IMR-90 (cell line): ENCODE results near the gene ASTN2. TPM values are rescaled to one million over a fixed set of nuclear protein-coding genes. Genes with fewer than 3 reads are reported as not detected.
"Not testable (repeated sequence)": the region's sequence is repeated elsewhere in the genome, so short reads cannot be mapped to it uniquely, and the experiment has no call there.

ENCODE experiments used
- ATAC-seq: fragments of 200-7000 bp; cut with Tn5 transposase; 2 replicates; pipeline ENCODE4 v1.9.1; 2020; ENCODE audit warnings: low read depth, mild to moderate bottlenecking, moderate library complexity
- BruUV-seq: library from RNA; stranded (reverse); fragments of 400-500 nt; replicated peaks from 2 replicates; lab custom pipeline; 2021; lab: Mats Ljungman, UMichigan
- CTCF ChIA-PET: fragments of 300-600 bp; formaldehyde crosslinking; extraction: SDS; loops from one replicate; lab custom pipeline; 2021; ENCODE audit warnings: antibody characterized with exemption; lab: Yijun Ruan, JAX
- POLR2A ChIA-PET: fragments of 300-600 bp; sonication (Branson Sonifier 250); formaldehyde crosslinking; loops from one replicate; lab custom pipeline; 2022; ENCODE audit warnings: antibody characterized with exemption; ENCODE audit not compliant: unreplicated experiment; lab: Charles Lee
- DNase-seq: peaks from one replicate; pipeline ENCODE4 v3.0.0; 2013
- H2AFZ ChIP-seq: replicated peaks from 2 replicates; pipeline ENCODE3; 2013; ENCODE audit warnings: low read length, mild to moderate bottlenecking; ENCODE audit not compliant: poor library complexity
- H2AK5ac ChIP-seq: 2 replicates; pipeline ENCODE4 v1.6.1; 2013; ENCODE audit warnings: low read depth, low read length, inconsistent platforms
- H2AK9ac ChIP-seq: replicated peaks from 2 replicates; pipeline ENCODE3; 2013; ENCODE audit warnings: mild to moderate bottlenecking, low read depth, low read length, moderate library complexity; ENCODE audit not compliant: poor library complexity
- H2BK120ac ChIP-seq: 2 replicates; pipeline ENCODE4 v1.6.1; 2013; ENCODE audit warnings: low read depth, low read length, inconsistent platforms
- H2BK15ac ChIP-seq: 3 replicates; pipeline ENCODE4 v1.6.1; 2013; ENCODE audit warnings: low read depth, low read length, inconsistent platforms
- H2BK20ac ChIP-seq: 2 replicates; pipeline ENCODE4 v1.6.1; 2013; ENCODE audit warnings: low read depth, mild to moderate bottlenecking, inconsistent platforms, low read length, moderate library complexity
- H2BK5ac ChIP-seq: 2 replicates; pipeline ENCODE4 v1.6.1; 2013; ENCODE audit warnings: mild to moderate bottlenecking, low read depth, low read length, inconsistent platforms; ENCODE audit not compliant: poor library complexity, severe bottlenecking
- H3K14ac ChIP-seq: replicated peaks from 2 replicates; pipeline ENCODE4 v1.6.1; 2013; ENCODE audit warnings: low read depth, low read length, inconsistent platforms
- H3K18ac ChIP-seq: 2 replicates; pipeline ENCODE4 v1.6.1; 2013; ENCODE audit warnings: low read depth, low read length, control low read depth
- H3K23ac ChIP-seq: 2 replicates; pipeline ENCODE4 v1.6.1; 2013; ENCODE audit warnings: low read depth, low read length, inconsistent platforms
- H3K27ac ChIP-seq: 2 replicates; pipeline ENCODE4 v1.5.1; 2013; ENCODE audit warnings: mild to moderate bottlenecking, control low read depth, low read length; ENCODE audit not compliant: insufficient read depth
- H3K27me3 ChIP-seq: 2 replicates; pipeline ENCODE4 v1.6.1; 2013; ENCODE audit warnings: low read length; ENCODE audit not compliant: control insufficient read depth, insufficient read depth
- H3K36me3 ChIP-seq: 2 replicates; pipeline ENCODE4 v1.6.1; 2013; ENCODE audit warnings: low read length, mixed read lengths; ENCODE audit not compliant: control insufficient read depth, insufficient read depth
- H3K4ac ChIP-seq: 2 replicates; pipeline ENCODE4 v1.6.1; 2013; ENCODE audit warnings: low read depth, low read length, inconsistent platforms
- H3K4me1 ChIP-seq: 2 replicates; pipeline ENCODE4 v1.6.1; 2013; ENCODE audit warnings: low read length, mixed read lengths; ENCODE audit not compliant: control insufficient read depth, insufficient read depth
- H3K4me2 ChIP-seq: 2 replicates; pipeline ENCODE4 v1.6.1; 2013; ENCODE audit warnings: low read depth, mild to moderate bottlenecking, control low read depth, low read length, moderate library complexity
- H3K4me3 ChIP-seq: 2 replicates; pipeline ENCODE4 v1.5.1; 2013; ENCODE audit warnings: low read depth, mild to moderate bottlenecking, control low read depth, low read length, moderate library complexity; ENCODE audit not compliant: insufficient read depth
- H3K56ac ChIP-seq: 2 replicates; pipeline ENCODE4 v1.6.1; 2013; ENCODE audit warnings: low read length, inconsistent platforms; ENCODE audit not compliant: insufficient read depth; ENCODE audit errors: extremely low read depth
- H3K79me1 ChIP-seq, 2 experiments: 2 replicates each; pipeline ENCODE4 v1.6.1; 2013; ENCODE audit warnings: low read length in 2 of 2, inconsistent platforms in 1 of 2, low read depth in 1 of 2
- H3K9ac ChIP-seq: 2 replicates; pipeline ENCODE4 v1.6.1; 2013; ENCODE audit warnings: low read depth, low read length, control low read depth
- H3K9me1 ChIP-seq: 2 replicates; pipeline ENCODE4 v1.6.1; 2013; ENCODE audit warnings: low read length, inconsistent platforms; ENCODE audit not compliant: insufficient read depth
- H3K9me3 ChIP-seq: 2 replicates; pipeline ENCODE4 v1.6.1; 2013; ENCODE audit warnings: low read length; ENCODE audit not compliant: control insufficient read depth, insufficient read depth
- H4K20me1 ChIP-seq: 2 replicates; pipeline ENCODE4 v1.6.1; 2013; ENCODE audit warnings: low read length, inconsistent platforms; ENCODE audit not compliant: insufficient read depth
- H4K5ac ChIP-seq: 2 replicates; pipeline ENCODE4 v1.6.1; 2013; ENCODE audit warnings: mild to moderate bottlenecking, low read depth, low read length, control low read depth
- H4K8ac ChIP-seq, 2 experiments: 2 replicates each; pipeline ENCODE4 v1.6.1; 2013; ENCODE audit warnings: low read depth in 2 of 2, low read length in 2 of 2, control low read depth in 1 of 2, inconsistent platforms in 1 of 2
- H4K91ac ChIP-seq: 2 replicates; pipeline ENCODE4 v1.6.1; 2013; ENCODE audit warnings: low read depth, low read length, inconsistent platforms; ENCODE audit not compliant: insufficient read depth
- WGBS, 2 experiments: methylation state at CpG; one replicate each; pipeline versions ENCODE4 v1.1.5 to v1.1.7; 2013; ENCODE audit warnings: missing lambda C conversion rate in 2 of 2; ENCODE audit not compliant: insufficient read length in 1 of 2; ENCODE audit errors: extremely low coverage in 2 of 2; 5-methylcytosine and 5-hydroxymethylcytosine counted together
- dilution Hi-C: fragments of 300-500 bp; cut with HindIII; formaldehyde crosslinking; loops from one replicate; pipeline ENCODE4 v1.14.3; 2018; ENCODE audit warnings: low sequenced_read_pairs; ENCODE audit not compliant: unreplicated experiment
- in situ Hi-C: fragments of 300-500 bp; cut with MboI; formaldehyde crosslinking; loops from 3 replicates; pipeline ENCODE4 v1.14.3; 2019; ENCODE audit warnings: low sequenced_read_pairs, inconsistent platforms, mixed read lengths
- intact Hi-C: fragments of 100-400 bp; cut with micrococcal nuclease; formaldehyde crosslinking; loops from 2 replicates; pipeline ENCODE4 v1.10.0; 2022
- polyA plus RNA-seq, 3 experiments: library from polyadenylated mRNA; depleted of rRNA; stranded (reverse); fragments of >200 nt; gene quantifications; 2 replicates each; pipeline ENCODE4 v1.2.3, GENCODE V29; 2012; ENCODE audit warnings: low replicate concordance in 1 of 3
- total RNA-seq: library from RNA; depleted of rRNA; stranded (reverse); fragments of >200 nt; gene quantifications from 2 replicates; pipeline ENCODE4 v1.2.3, GENCODE V29; 2012

ASTN2 gene
- total and polyA plus RNA-seq, 2 of the 4 experiments (the other 2 are of a cell fraction) = 3.8 to 6.8 TPM

GRCh38 chr9:116454539-116454938 is 960.3 kb downstream of the ASTN2 start:
- H4K20me1 ChIP-seq, H3K9me1 ChIP-seq, BruUV-seq, ATAC-seq, H2BK5ac ChIP-seq, H4K8ac ChIP-seq, H2BK120ac ChIP-seq, dilution Hi-C loops, POLR2A ChIA-PET, in situ Hi-C loops, H3K56ac ChIP-seq, H2BK15ac ChIP-seq, H3K18ac ChIP-seq, H3K14ac ChIP-seq, intact Hi-C loops, DNase-seq, H3K36me3 ChIP-seq, H2AK9ac ChIP-seq, H4K91ac ChIP-seq, H3K4me3 ChIP-seq, H3K4me2 ChIP-seq, CTCF ChIA-PET, H3K9ac ChIP-seq, H3K4ac ChIP-seq, H4K5ac ChIP-seq, H3K23ac ChIP-seq, H3K9me3 ChIP-seq, H3K27me3 ChIP-seq, H3K27ac ChIP-seq, H3K4me1 ChIP-seq, H2AK5ac ChIP-seq, H2BK20ac ChIP-seq, H3K79me1 ChIP-seq, H2AFZ ChIP-seq: not testable (repeated sequence)
- WGBS, 2 experiments = no CpG with 5 or more reads among the region's 4 CpGs
